HG02763 (cell line): ENCODE results near the gene MYL9.

ENCODE experiments used
- ATAC-seq: cut with Tn5 transposase; IDR thresholded peaks from one replicate; pipeline ENCODE4 v1.9.1; 2021; ENCODE audit warnings: mild to moderate bottlenecking, moderate library complexity; ENCODE audit not compliant: unreplicated experiment

The MYL9 gene

DNA sequence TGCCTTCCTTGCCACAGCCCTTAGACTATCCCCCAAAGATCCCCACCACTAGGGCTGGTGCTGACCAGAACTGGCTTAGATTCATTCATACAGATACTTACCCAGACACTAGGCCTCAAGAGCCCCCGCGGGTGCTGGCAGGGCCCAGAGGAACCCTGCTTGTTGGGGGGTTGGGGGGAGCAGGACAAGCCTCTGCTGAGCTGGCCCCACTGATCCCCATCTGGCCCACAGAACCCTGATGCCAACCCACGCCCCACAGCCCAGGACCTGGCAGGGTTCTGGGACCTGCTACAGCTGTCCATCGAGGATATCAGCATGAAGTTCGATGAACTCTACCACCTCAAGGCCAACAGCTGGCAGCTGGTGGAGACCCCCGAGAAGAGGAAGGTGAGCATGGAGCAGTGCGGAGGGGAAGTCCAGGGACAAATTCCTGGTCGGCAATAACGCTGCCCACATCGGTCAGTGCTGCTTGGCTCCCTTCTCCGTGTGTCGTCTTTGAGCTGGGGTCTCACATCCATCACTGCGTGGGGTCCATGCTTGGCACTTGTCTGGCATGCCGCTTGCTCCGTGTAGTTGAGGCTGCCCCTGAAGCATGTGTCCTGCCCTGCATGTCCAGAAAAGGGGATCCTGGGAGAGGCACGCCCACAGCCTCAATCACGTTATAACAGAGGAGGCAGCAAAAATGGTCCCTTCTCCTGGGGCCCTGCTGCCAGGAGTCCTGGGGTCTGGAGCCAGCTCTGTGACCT is 15.5 kb upstream of the MYL9 start:
- no peak for ATAC-seq

GRCh38 chr20:36526521-36527011 is 14.8 kb upstream of the MYL9 start:
- ATAC-seq: no peak

- no peak for ATAC-seq
Observed at GRCh38 chr20:36527331-36528125, 13.8 kb upstream of the MYL9 start.

DNA sequence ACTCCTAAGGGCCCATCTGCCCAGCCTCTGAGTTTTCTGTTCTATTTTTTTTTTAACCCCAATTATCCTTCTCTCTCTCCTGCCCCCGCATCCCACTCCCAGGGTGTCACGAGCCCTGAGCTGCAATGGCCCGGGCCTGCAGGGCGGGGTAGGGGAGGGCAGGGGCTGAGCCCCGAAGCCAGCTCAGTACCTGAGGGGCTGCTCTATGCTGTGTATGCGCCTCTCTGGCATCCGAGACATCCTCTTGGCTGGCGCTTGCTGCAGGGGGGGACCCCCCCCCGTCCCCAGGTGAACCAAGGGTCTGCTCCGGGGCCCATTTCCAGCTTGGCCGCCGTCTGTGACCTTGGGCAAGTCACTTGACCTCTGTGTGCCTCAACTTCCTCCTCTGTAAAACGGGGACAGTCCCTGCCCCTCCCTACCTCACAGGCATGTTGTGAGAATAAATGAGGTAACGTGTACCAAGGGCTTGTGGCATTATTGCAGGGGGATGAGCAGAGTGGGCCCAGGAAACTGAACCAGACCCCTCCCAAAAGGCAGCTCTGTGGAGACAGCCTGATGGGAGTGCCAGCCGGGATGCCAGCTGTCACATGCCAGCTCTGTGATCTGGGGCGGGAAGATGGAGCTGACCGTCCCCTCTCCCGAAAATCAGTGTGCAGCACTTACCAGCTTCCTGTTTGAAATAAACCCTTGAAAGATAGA is 13.0 kb upstream of the MYL9 start:
- no peak for ATAC-seq

DNA sequence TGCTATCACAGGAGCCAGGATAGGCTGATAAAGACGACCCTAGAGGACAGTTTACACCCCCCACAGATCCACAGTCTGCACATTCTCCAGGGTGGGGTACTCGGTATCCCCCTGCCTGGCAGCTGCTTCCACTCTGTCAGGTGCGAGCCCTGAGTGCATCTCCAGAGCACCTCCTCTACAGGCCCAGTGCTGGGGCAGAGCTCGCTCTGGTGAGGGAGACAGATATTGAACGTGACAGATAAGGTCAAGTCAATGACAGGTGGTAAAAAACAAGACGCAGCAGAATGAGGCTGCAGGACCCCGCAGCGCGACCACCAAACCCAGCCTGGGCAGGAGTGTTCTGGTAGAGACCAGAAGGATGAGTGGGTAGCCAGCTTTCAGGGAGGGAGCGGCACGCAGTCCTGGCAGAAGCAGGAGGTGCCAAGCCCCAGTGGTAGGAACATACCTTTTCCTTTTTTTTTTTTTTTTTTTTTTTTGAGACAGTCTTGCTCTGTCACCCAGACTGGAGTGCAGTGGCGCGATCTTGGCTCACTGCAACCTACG is 12.4 kb upstream of the MYL9 start:
- no peak for ATAC-seq

GRCh38 chr20:36532388-36532787 is 8.9 kb upstream of the MYL9 start:
- ATAC-seq: no peak

DNA sequence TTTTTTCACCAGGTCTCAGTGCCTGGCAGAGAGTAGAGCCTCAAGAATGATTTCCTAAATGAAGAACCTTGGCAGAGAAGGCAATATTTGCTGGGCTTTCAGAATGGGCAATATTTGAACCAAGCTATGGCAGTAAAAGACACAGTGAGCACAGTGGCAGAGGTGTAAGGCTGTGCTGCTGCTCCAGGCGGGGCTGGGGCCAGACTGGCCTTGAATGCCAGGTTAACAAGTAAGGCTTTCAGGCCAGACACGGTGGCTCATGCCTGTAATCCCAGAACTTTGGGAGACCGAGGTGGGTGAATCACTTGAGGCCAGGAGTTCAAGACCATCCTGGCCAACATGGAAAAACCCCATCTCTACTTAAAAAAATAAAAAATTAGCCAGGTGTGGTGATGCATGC is 8.5 kb upstream of the MYL9 start:
- ATAC-seq: no peak

DNA sequence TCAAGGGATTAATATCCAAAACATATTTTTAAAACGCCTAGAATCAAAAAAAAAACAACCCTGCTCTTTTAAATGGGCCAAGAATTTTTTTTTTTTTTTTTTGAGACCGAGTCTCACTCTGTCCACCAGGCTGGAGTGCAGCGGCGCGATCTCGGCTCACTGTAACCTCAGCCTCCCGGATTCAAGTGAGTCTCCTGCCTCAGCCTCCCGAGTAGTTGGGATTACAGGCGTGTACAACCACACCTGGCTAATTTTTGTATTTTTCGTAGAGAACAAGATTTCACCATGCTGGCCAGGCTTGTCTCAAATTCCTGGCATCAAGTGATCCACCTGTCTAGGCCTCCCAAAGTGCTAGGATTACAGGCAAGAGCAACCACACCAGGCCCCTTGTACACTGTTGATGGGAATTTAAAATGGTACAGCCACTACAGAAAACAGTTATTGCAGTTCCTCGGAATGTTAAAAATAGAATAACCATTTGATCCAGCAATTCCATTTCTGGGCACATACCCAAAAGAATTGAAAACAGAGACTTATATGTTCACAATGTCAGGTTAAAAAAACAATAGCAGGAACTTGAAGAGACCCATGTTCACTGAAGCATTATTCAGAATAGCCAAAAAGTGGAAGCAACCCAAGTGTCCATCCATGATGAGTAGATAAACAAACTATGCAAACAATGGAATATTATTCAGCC is 3.1 kb upstream of the MYL9 start:
- no peak for ATAC-seq

DNA sequence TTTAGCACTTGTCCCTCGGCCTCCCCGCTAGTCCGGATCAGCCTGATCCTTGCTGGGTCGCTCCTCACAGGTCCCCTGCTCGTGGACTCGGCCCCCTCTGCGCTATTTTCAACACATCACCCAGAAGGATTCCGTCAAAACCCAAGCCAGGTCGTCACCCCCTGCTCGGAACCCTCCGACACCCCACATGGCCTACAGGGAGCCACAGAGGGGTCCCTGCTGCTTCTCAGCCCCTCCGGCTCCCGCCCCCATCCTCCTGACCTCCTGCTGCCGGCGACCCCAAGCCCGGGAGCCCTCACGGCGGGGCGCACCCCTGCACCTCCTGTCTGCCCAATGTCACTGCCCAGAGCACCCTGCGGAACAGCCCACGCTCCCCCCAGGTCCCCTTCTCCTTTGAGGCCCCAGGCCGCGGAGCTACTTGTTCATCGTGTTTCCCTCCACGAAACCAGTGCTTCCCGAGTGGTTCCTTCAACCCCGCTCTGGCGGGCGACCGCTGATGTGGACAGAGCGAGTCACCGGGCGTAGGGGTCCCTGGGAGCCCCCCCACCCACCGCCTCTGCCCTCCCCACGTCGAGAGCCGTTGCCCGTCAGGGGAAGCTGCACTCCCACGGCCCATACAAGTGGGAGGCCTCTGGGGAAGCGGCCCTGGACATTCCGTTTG is 638 bp upstream of the MYL9 start:
- ATAC-seq: no peak

DNA sequence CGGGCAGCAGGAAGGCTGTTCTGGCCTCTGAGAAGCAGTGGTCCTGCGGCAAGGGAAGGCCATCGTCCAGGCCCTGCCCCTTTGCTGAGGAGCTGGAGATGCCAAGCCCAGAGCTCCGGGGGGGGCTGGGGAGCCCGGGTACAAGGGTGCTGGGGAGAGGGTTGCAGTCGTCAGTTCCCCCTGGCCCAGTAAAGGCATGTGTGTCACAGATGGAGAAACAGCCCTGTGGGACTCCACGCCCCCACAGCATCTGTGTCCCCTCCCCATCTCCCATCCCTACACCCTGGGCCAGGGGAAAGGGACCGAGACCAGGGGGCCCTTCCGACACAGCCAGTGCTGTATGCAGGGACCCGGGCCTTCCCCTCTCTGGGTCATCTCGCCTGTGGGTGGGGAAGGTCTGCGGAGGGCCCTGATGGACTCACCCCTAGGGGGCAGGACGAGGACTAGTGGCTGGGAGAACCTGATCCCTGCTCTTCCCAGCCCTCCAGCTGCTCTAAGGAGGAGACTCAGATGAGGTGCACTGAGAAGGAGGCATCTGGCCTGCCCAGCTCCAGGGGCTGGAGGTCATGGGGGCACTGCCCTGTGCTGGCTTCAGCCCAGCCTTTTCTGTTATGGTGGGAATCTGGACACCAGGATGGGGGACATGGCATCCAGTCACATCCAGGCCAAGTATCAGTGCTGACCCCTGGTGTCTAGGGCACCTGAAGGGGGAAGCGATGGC is 609 bp downstream of the MYL9 start:
- no peak for ATAC-seq

GRCh38 chr20:36542516-36543183 is 1.3 kb downstream of the MYL9 start:
- ATAC-seq: no peak

GRCh38 chr20:36543184-36544133 is 2.1 kb downstream of the MYL9 start:
- ATAC-seq: no peak

DNA sequence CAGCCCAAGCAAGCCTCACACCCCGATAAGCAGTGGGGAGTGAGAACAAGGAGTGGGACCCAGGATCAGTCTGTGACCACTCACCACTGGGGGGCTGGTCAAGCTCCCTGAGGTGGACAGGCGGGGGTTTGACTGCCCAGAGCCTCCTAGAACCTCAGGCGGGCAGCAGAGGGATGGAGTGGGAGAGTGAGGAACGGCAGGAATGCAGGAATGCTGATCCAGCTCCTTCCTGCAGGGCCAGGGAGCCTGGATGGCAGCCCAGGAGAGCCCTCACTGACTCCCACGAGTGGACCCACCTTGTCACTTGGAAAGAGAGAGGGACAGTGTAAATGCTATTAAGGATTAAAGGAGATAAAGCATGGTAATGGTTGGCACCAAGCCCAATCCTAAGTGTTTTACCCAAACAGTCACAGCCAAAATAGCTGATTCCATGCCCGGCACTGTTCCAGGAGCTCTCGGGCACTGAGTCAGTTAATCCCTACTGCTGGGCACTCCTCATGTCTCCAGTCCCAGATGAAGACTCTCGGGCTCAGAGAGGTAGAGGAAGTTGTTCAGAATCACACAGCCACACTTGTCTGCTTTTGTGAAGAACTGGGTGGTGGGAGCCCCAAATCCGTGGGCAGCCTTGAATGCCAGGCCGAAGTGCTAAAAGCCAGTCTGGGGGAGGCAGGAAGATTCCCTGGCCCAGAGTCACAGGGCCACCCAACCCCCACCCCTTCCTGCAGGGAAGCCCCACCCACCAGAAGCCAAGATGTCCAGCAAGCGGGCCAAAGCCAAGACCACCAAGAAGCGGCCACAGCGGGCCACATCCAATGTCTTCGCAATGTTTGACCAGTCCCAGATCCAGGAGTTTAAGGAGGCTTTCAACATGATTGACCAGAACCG is 3.1 kb downstream of the MYL9 start:
- ATAC-seq: no peak

DNA sequence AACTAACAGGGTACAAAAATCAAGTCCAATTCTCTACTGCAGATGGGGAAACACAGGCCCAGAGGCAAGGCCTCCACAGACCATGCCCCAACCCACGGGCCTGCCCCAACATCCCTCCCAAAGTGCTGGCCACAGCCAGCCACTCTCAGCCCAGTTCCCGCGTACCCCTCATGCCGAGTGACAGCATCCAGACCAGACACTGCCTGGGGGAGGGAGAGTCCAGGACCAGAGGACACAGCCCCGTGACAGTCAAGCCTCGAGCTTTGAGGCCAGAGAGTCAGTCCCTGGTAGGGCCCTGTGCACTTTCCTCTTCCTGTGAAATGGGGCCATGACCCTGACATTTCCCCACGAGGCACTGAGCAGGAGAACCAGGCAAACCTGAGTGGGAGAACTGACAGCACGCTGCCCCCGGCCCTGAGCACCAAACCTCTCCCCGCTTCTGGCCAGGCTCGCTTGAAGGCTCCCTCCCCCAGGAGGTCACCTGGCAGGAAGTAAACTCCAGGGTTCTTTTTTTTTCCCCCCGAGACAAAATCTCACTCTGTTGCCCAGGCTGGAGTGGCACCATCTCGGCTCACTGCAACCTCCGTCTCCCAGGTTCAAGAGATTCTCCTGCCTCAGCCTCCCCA is 4.9 kb downstream of the MYL9 start:
- ATAC-seq: no peak

DNA sequence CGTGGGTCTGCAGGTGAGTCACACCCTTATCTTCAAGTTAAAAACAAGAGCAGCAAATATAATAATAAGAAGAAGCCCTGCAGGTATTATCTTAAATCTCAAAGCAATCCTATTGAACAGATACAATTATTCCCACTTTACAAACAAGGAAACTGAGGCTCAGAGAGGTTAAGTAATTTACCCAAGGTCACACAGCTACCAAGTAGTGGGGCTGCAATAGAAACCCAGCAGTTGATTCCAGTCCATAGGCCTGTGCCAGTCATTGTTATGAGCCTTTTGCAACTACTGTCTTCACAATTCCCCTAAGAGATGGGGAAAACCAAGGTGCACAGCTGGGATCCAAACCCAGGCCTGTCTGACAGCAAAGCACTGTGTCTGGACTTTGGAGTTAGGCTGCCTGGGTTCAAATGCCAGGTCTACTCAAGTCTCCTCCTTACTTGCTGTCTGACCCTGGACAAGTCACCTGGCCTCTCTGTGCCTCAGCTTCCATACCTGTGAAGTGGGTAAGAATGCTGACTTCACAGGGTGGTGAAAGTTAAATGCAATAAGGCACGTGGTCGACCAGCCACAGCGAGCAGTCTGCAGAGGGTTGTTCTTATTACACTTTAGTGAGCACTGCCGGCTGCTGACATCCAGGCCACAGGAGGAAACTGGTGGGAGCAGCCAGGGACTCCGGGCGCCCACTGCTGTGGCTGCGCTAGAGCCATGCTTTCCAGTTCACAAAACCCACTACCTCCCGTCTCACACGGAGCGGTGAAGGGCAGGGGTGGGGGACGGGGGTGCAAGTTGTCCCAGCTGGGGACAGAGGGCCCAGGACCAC is 6.1 kb downstream of the MYL9 start:
- ATAC-seq: no peak

- no peak for ATAC-seq
Observed at GRCh38 chr20:36548006-36548315, 6.6 kb downstream of the MYL9 start.
